Spleen (tissue), 11 donors: Measurements from ENCODE around the gene PHB1. TPM values are rescaled to one million over a fixed set of nuclear protein-coding genes. Genes with fewer than 3 reads are reported as not detected.

Experiments
- DNase-seq: peaks from one replicate; pipeline ENCODE4 v3.0.0-alpha.2; 2020
- H3K27ac ChIP-seq, 8 donors: fragments of 200-600 bp; sonication (generic) in 7 of 8; 1 replicate in 4 of 8; 2 replicates in 4 of 8; pipeline versions ENCODE4 v1.5.0 to v1.8.0; 2016 to 2021; ENCODE audit warnings: inconsistent platforms in 4 of 8, mild to moderate bottlenecking in 4 of 8, moderate library complexity in 1 of 8
- H3K27me3 ChIP-seq, 7 donors: fragments of 200-600 bp; sonication (generic) in 6 of 7; replicated peaks in 1 of 7; 1 replicate in 4 of 7; 2 replicates in 3 of 7; pipeline versions ENCODE4 v1.5.0 to v1.8.0; 2016 to 2021; ENCODE audit warnings: inconsistent platforms in 3 of 7, mild to moderate bottlenecking in 1 of 7
- H3K36me3 ChIP-seq, 6 donors: fragments of 200-600 bp; sonication (generic) in 5 of 6; 1 replicate in 4 of 6; 2 replicates in 2 of 6; pipeline versions ENCODE4 v1.5.0 to v1.8.0; 2016 to 2021; ENCODE audit warnings: inconsistent platforms in 2 of 6
- H3K4me1 ChIP-seq, 6 donors: fragments of 200-600 bp; sonication (generic) in 5 of 6; 1 replicate in 3 of 6; 2 replicates in 3 of 6; pipeline versions ENCODE4 v1.5.0 to v1.8.0; 2016 to 2021; ENCODE audit warnings: inconsistent platforms in 3 of 6
- H3K4me3 ChIP-seq, 8 donors: fragments of 200-600 bp; sonication (generic) in 7 of 8; 1 replicate in 4 of 8; 2 replicates in 4 of 8; pipeline versions ENCODE4 v1.5.0 to v1.8.0; 2016 to 2021; ENCODE audit warnings: inconsistent platforms in 4 of 8, mild to moderate bottlenecking in 4 of 8, moderate library complexity in 2 of 8
- H3K9me3 ChIP-seq, 8 donors: fragments of 200-600 bp; sonication (generic) in 7 of 8; 1 replicate in 4 of 8; 2 replicates in 4 of 8; pipeline versions ENCODE4 v1.5.0 to v1.8.0; 2016 to 2021; ENCODE audit warnings: inconsistent platforms in 4 of 8
- CTCF ChIP-seq, 11 experiments: fragments of 200-600 bp in 7 of 11; fragments of 450-650 bp in 4 of 11; sonication (generic) in 4 of 11; IDR thresholded peaks in 8 of 11; conservative IDR thresholded peaks in 3 of 11; 1 replicate in 7 of 11; 2 replicates in 4 of 11; pipeline versions ENCODE4 v1.4.0 to v1.8.0; 2016 to 2021; ENCODE audit warnings: antibody characterized with exemption in 11 of 11, inconsistent platforms in 4 of 11, mild to moderate bottlenecking in 1 of 11
- POLR2A ChIP-seq, 3 donors: fragments of 450-650 bp; IDR thresholded peaks; one replicate each; pipeline ENCODE4 v1.5.1; 2017; ENCODE audit warnings: antibody characterized with exemption in 3 of 3, mild to moderate bottlenecking in 1 of 3
- POLR2AphosphoS5 ChIP-seq, 3 donors: sonication (generic); formaldehyde crosslinking; IDR thresholded peaks; one replicate each; pipeline ENCODE4 v1.5.1; 2017; ENCODE audit warnings: antibody characterized with exemption in 3 of 3
- whole genome bisulfite sequencing, 5 donors: extraction: QIAGEN DNeasy Blood & Tissue Kit in 3 of 5; methylation state at CpG; one replicate each; pipeline versions ENCODE4 v1.1.5 to v1.1.7; 2013 to 2018; 5-methylcytosine and 5-hydroxymethylcytosine counted together
- intact Hi-C: fragments of 100-400 bp; cut with DNase I; formaldehyde crosslinking; loops from one replicate; pipeline ENCODE4 v1.15.0; 2023; ENCODE audit warnings: low total_unique reads
- polyA plus RNA-seq, 3 donors: library from polyadenylated mRNA; stranded (reverse); fragments of 200-250 nt; gene quantifications; one replicate each; pipeline ENCODE4 v1.2.1, GENCODE V29; 2013
- total RNA-seq, 7 donors: library from RNA; depleted of rRNA in 3 of 7; stranded (reverse); fragments of >200 nt in 3 of 7; fragmentation: NEBNext Ultra II Directional in 4 of 7; extraction: Animal tissue kit (Norgen Biotek cat#: 25700) in 4 of 7; gene quantifications; one replicate each; pipeline versions ENCODE4 v1.1.0 to v1.2.1, GENCODE V29; 2016 to 2021
- donor health status: healthy with polysubstance abuse.
- donor health status: DM: no; HTN: no; CAD: no; lungs with moderate emphysema.
- donor health status: DM: no; HTN: no; CAD: no.
- donor health status: Bipolar disorder and iron deficiency.
- donor health status: healthy.
- donor health status: DM: no; HTN: no; CAD: no.
- donor health status: DM: yes; HTN: yes; CAD: no.

Gene PHB1
- total and polyA plus RNA-seq, 10 donors: 49.4 to 109 (median 71.4) TPM

- peak; percentile 41 for DNase-seq
- H3K4me3 ChIP-seq: no peak overlapping the region
- intact Hi-C loops: no loop called here
- H3K9me3 ChIP-seq: no peaks in the 10 kb centered on the region
- no peak overlapping the region for H3K27ac ChIP-seq
- WGBS, 5 donors: 86 to 94% (median 93%) methylated on average over 10 of the region's 10 CpGs
- no peaks in the 10 kb centered on the region for H3K27me3 ChIP-seq
- no peaks in the 10 kb centered on the region for H3K36me3 ChIP-seq
- H3K4me1 ChIP-seq: peaks cover 6 to 19% (median 9%) of the 10 kb centered on the region in 6 donors
- TF ChIP-seq POLR2AphosphoS5 (IDR thresholded peaks at IDR 0.05) (no peak), CTCF (IDR thresholded peaks at IDR 0.05 in 8 of 11, conservative IDR thresholded peaks at IDR 0.05 in 3 of 11) (no peak), POLR2A (IDR thresholded peaks at IDR 0.05) (no peak)
Measured at GRCh38 chr17:49383060-49383459, 31.6 kb downstream of the PHB1 start.

GRCh38 chr17:49382556-49382955, 32.1 kb downstream of the PHB1 start:
- H3K4me3 ChIP-seq: no peak overlapping the region
- no peaks in the 10 kb centered on the region for H3K9me3 ChIP-seq
- TF ChIP-seq POLR2AphosphoS5 (IDR thresholded peaks at IDR 0.05) (no peak), POLR2A (IDR thresholded peaks at IDR 0.05) (no peak), CTCF (IDR thresholded peaks at IDR 0.05 in 8 of 11, conservative IDR thresholded peaks at IDR 0.05 in 3 of 11) (no peak)
- WGBS, 5 donors: 85 to 92% (median 89%) methylated on average over 3 to 7 of the region's 7 CpGs
- H3K36me3 ChIP-seq: no peaks in the 10 kb centered on the region
- intact Hi-C loops: no loop called here
- DNase-seq: peak; percentile 51
- peaks cover 1 to 14% (median 4%) of the 10 kb centered on the region in 6 donors for H3K4me1 ChIP-seq
- no peak overlapping the region for H3K27ac ChIP-seq
- no peaks in the 10 kb centered on the region for H3K27me3 ChIP-seq

- H3K9me3 ChIP-seq: no peaks in the 10 kb centered on the region
- no peak overlapping the region for H3K4me3 ChIP-seq
- WGBS, 5 donors: 90 to 95% (median 92%) methylated on average over 5 of the region's 5 CpGs
- no peaks in the 10 kb centered on the region for H3K27me3 ChIP-seq
- no peak for DNase-seq
- no peak overlapping the region for H3K27ac ChIP-seq
- H3K4me1 ChIP-seq: peaks cover 0 to 6% (median 0%) of the 10 kb centered on the region in 6 donors
- intact Hi-C loops: no loop called here
- no peaks in the 10 kb centered on the region for H3K36me3 ChIP-seq
- TF ChIP-seq CTCF (IDR thresholded peaks at IDR 0.05 in 8 of 11, conservative IDR thresholded peaks at IDR 0.05 in 3 of 11): no peak
- no peak for TF ChIP-seq POLR2A (IDR thresholded peaks at IDR 0.05)
- TF ChIP-seq POLR2AphosphoS5 (IDR thresholded peaks at IDR 0.05): no peak
Measured at GRCh38 chr17:49381793-49382192, 32.9 kb downstream of the PHB1 start.

- TF ChIP-seq POLR2A (IDR thresholded peaks at IDR 0.05) (no peak), POLR2AphosphoS5 (IDR thresholded peaks at IDR 0.05) (no peak), CTCF (IDR thresholded peaks at IDR 0.05 in 8 of 11, conservative IDR thresholded peaks at IDR 0.05 in 3 of 11) (no peak)
Measured at GRCh38 chr17:49381033-49381432, 33.6 kb downstream of the PHB1 start.

More at GRCh38 chr17:49381033-49381432, 33.6 kb downstream of the PHB1 start:
- no peak for DNase-seq
- no peaks in the 10 kb centered on the region for H3K9me3 ChIP-seq
- no peak overlapping the region for H3K4me3 ChIP-seq
- H3K27ac ChIP-seq: no peak overlapping the region
- H3K36me3 ChIP-seq: no peaks in the 10 kb centered on the region
- H3K4me1 ChIP-seq: peaks cover 0 to 6% (median 0%) of the 10 kb centered on the region in 6 donors
- WGBS, 5 donors: 78 to 92% (median 84%) methylated on average over 1 of the region's 1 CpG
- intact Hi-C loops: no loop called here
- H3K27me3 ChIP-seq: no peaks in the 10 kb centered on the region
